Stimulated activated CD4-positive, alpha-beta T cell treated with anti-CD3 and anti-CD28 coated beads, Interleukin-12 subunit alpha, Interleukin-12 subunit beta, amount 100 ng/mL, for 48 hours (primary cell): ENCODE results near the gene IL4R.
A peak's percentile ranks its signal among the peaks of the same experiment; 100 is the strongest.
"Not testable (repeated sequence)": the region's sequence is repeated elsewhere in the genome, so short reads cannot be mapped to it uniquely, and the experiment has no call there.

Experiments used
- DNase-seq, 3 donors: peaks; one replicate each; pipeline ENCODE4 v3.0.0-alpha.2; 2020; ENCODE audit warnings: low read depth in 2 of 3, low spot score in 1 of 3

Gene IL4R

DNA sequence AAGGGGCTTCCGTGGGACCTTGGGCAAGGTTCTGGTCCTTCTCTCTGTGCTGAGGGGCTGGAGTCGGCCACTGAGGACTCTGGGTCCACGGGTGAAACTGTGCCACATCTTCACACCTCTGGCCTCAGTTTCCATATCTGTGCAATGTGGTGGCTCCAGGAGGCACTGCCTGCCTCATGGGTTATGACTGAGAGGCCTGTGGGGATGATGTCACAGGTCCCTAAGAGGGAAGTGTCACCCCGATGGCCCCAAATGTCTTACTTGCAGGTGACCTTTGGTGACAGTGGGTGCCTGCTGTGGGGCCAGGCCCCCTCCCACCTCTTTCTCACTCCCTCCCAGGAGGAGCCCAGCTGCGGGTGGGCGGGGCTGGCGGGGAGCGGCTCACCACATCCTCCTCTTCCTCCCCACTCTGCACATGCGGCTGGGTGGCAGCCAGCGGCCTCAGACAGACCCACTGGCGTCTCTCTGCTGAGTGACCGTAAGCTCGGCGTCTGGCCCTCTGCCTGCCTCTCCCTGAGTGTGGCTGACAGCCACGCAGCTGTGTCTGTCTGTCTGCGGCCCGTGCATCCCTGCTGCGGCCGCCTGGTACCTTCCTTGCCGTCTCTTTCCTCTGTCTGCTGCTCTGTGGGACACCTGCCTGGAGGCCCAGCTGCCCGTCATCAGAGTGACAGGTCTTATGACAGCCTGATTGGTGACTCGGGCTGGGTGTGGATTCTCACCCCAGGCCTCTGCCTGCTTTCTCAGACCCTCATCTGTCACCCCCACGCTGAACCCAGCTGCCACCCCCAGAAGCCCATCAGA lies 88.2 kb downstream of the IL4R start, which contains the start of gene IL21R:
Gene IL21R (plus strand): TSS at position 407 of the 801 bp plus-strand sequence. CDS start 27,898 bp downstream, outside the sequence.
- peak; percentile 75 to 81 (median 76) for DNase-seq

DNA sequence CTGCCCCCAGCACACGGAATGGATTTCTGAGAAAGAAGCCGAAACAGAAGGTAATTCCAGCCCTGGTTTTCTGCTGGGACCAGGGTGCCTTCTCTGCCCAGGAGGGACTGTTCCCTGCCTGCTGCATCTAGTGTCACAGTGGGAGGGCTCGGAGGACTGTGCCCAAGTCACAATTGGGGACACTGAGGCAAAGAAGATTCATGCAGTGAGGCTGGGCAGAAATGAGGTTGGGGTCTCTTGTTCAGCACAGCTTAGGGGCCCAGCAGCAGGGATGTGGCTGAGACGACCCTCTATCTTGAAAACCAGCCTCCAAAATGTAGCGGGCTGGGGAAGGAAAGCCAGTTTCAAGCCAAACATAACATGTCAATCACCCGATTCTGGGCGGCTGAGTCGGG lies 88.8 kb downstream of the IL4R start:
- DNase-seq, result no peak

DNA sequence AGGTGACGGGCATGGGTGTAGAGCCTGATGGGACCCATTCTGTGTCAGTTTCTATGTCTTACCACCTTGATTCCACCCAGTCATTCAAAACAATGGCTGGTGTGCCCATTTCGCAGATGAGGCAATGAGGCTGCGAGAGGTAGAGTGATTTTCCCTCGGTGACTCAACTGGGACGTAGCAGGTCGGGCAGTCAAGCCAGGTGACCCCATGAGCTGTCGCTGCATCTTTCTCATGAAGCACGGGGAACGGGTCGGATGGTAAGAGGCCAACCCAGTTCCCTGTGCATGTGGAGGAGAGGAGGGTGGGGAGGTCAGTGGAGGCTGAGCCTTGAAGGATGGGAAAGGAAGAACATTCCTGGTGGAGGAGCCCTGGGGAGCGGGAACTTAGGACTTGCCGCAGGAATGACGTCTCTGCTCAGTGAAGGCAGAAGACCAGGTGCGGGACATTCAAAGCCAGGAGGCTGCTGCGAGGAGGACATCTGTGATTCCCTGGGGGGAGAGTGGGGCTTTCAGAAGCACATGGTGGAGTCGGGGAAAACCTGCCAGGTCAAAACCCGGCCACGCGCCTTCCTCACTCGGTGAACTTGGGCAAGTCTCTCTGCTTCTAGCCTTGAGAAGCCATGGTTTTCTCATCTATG lies 89.3 kb downstream of the IL4R start:
- DNase-seq, result peak in 1 of 3 donors; percentile 32

DNA sequence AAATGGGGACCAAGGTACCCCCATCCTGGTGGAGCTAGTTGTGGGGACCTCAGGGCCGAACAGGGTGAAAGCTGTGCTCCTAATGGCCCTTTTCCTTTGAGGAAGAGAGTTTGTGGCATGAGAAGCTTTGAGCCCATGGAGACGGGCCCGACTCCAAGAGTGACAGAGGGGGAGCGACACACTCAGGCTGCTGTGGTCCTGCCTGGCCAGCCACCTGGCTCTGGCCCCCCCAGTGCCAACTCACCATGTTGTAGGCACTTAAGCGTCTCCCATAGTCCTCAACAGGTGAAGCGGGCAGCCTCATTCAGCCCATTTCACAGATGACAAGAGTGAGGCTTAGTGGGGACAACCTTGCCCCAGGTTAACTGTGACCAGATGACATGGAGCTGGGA lies 89.8 kb downstream of the IL4R start:
- DNase-seq, result no peak

DNA sequence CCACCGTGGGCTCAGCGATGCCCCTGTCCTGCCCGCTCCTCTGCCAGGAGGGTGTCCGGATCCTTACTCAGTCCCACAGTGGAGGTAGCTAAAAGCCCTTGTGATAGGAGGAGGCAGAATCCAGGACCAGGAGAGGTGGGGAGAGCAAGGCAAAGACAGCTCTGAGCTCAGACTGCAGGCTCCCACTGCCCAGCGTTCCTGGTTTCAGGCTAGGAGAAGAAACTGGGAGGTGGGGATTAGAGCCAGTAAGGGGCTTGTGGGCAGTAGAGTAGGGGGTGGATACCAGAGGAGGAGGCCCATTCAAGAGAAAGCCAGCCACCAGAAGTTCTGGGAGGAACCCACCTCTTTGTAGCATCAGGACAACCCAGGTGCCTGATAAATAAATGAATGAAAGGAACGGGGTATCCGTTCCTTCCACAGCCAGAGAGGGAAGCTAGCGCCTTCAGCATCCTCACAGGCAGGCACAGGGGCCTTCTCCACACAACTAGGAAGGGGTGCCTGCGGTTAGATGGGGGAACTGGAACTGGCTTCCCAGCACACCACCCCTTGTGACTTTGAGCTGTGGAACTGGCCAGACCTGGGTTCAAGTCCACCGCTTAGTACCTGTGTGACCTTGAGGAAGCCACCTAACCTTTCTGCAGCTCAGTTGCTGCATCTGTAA lies 90.5 kb downstream of the IL4R start:
- DNase-seq, result no peak

DNA sequence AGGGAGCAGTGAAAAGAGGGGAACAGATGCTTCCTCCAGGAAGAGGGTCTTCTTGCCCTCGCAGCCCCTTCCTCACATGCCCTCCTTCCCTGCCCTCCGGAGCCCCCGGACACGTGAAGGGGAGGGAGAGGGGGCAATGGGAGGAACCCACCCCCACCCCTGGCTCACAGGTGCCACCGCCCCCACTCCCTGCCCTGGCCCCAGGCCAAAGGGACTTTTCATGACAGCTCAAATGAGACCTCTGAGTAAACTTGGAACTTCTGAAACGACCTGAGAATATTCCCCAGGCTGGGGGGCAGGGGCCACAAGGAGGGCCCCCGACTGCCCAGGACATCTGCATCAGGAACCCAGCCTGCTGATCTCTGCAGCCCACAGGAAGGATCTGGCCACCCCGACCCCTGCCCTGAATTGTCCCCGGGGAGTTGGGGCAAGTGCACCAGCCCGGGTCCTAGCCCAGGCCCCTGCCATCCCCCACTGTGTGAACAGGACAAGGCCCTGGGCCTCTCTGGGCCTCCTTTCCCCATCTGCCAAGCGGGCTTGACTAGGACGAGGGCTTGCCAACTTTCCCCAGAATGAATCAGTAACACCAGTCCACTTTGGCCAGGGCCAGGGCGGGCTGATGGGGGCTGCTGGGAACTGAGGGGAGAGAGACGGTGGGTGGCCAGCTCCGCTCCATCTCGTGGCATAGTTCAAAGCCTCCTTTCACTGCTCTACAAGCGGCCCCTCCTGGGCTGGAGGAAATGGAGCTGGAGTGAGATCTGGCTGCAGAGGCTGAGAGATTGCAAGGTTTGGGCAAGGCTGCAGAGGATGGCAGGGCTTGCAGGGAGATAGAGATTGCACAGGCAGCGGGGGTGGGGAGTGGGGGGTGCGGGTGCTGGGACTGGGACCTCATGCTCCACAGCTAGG lies 92.0 kb downstream of the IL4R start:
- peak; percentile 68 to 78 (median 71) for DNase-seq

DNA sequence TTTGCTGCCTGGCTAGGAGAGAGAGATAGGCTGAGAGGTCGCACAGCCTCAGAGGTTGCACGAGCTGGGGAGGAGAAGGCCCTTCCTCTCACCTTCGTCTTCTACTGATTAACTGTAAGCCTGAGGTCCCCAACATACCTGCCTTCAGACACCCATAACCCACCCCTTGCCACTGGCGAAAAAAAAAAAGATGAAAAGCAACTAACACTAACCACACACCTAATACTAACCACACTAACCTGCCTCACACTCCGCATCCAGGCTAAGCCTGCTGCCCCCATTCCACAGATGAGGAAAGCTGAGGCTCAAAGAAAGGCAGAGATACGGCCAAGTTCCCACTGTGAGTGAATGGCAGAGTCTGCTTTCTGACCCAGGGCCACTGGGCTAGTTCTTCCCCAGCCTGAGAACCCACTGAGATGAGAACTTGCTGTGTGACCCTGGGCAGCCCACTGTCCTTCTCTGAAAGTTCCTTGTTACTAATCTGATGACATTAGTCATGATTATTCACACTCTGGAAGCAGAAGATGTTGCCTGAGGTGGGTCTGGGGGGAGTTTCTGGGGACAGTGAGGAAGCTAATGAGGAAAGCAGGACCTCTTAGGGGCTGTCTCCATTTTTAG lies 92.8 kb downstream of the IL4R start:
- no peak for DNase-seq

DNA sequence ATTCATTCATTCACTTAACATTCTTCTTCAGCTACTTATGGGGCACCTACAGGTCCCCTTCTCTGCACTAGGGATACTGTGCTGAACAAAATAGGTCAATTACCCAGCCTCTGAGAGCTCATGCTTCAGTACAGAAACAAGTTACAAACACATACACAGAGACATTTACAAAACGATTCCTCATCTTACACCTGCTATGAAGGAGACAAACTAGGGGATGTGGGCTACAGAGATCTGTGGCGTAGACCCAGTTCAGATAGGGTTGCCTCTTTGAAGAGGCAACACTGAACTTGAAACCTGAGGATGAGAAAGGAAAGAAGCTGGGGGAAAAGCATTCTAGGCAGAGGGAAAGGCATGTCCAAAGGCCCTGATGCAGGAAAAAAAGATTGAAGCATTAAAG lies 93.4 kb downstream of the IL4R start:
- no peak for DNase-seq

DNA sequence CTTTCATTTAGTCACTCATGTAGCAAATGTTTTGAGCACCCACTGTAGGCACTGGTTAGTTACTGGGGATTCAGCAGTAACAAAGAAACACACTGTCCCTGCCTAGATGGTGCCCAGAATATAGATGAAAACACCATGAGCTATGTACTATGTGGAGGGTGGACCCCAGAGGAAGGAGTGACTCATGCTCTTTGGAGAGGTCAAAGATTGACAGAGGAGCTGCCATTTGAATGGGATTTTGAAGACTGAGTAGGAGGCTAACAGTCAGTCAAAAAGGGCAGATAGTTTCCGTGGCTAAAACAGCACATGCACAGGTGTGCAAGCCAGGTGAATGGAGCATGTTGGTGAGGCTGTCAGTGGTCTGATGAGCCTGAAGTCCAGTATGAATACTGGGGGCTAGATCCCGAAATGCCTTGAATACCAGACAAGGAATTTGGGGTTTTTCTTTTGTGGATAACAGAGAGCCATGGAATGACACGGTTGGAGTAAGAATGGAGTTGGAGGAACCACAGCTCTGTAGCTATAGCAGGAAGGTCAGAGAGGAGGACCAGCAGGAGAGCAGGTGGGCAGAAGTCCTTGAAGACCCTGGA lies 94.3 kb downstream of the IL4R start:
- DNase-seq, result no peak

DNA sequence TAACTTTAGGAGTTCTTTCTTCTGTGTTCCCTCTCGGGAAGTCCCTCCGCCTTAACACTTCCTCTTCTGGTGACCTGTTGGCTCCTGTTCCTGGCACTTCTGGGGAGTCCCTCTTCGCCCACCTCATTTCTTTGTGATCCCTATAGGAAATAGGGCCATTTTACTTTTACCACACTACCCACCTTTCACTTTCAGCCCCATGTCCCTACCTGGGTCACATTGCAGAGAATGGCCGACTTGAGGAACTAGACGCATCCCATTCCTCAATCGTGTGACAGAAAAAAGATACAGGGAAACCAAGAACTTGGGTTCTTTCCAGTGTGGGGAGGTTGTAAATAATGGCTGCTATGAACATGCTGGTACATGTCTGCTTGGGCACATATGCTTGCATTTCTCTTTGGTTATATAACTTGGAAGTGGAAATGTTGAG lies 94.8 kb downstream of the IL4R start:
- DNase-seq, result no peak

DNA sequence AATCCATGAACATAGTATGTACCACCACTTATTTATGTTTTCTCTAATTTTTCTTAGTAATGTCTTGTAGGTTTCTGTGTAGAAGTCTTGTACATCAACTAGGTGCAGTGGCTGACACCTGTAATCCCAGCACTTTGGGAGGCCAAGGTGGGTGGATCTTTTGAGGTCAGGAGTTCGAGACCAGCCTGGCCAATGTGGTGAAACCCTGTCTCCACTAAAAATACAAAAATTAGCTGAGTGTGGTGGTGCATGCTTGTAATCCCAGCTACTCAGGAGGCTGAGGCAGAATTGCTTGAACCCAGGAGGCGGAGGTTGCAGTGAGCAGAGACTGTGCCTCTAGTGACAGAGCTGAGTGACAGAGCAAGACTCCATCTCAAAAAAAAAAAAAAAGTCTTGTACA lies 96.2 kb downstream of the IL4R start:
- not testable (repeated sequence) for DNase-seq

DNA sequence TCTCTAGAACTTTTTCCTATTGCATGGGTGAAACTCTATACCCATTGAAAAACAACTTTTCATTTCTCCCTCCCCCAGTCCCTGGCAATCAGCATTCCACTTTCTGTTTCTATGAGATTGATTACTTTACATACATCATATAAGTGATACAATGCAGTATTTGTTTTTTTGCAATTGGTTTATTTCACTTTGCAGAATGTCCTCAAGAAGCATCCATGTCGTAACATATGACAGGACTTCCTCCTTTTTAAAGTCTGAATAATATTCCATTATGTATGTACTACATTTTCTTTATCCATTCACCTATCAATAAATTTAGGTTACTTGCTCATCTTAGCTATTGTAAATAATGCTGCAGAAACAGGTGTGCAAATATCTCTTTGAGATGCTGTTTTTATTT lies 97.0 kb downstream of the IL4R start:
- DNase-seq, result no peak

DNA sequence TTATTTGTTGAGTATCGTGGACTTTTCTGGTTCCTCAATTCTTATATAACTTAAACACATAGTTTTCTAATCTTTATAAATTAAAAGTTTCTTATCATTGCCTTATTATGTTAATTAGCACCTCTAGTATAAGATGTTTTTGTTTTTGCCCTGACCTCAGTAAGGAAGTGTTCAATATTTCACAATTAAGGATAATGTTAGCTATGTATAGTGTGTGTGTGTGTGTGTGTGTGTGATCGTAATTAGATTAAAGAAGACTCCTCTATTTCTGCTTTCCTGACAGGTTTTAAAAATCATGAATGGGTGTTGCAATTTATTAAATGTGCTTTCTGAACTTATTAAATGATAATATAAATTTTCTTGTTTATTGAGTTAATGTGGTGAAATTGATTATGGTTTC lies 100.2 kb downstream of the IL4R start:
- no peak for DNase-seq
